NT2/D1 (cell line): ENCODE measurements around the gene C7.

Source experiments
- YY1 ChIP-seq: IDR thresholded peaks from 2 replicates; pipeline ENCODE4 v1.6.1; 2011; ENCODE audit not compliant: insufficient read length, insufficient read depth
- ZNF274 ChIP-seq: IDR thresholded peaks from 2 replicates; pipeline ENCODE4 v1.6.1; 2011; ENCODE audit warnings: mild to moderate bottlenecking, low read depth, low read length

DNA sequence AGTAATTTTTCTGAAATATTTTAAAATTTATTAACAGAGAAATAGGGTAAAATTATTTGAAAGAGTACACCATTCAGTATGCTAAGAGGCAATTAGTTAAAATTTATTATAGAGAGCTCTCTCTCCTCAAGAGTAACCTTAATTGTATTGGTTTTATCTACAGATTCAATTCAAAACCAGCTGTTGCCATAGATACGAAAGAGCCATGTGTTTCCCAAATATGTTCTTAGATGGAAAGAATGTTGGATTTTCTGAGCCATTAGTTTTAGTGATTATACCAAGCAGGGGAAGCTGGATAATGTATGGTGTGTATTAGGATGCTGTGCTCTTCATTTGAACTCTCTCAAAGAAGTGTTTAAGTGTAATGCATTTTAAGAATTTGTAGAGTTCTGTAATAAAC is 27.8 kb downstream of the C7 start:
- TF ChIP-seq YY1 (no peak), ZNF274 (no peak)
